H1 (cell line): ENCODE results near the gene TNFSF15. TPM values are rescaled to one million over a fixed set of nuclear protein-coding genes. Genes with fewer than 3 reads are reported as not detected.

Source experiments
- CTCF ChIA-PET: fragments of 300-600 bp; sonication (Branson Sonifier 250); formaldehyde crosslinking; loops from one replicate; lab custom pipeline; 2021; ENCODE audit not compliant: partially characterized antibody; lab: Charles Lee
- POLR2A ChIA-PET: fragments of 300-600 bp; sonication (Branson Sonifier 250); formaldehyde crosslinking; loops from one replicate; lab custom pipeline; 2021; ENCODE audit warnings: inconsistent platforms; ENCODE audit not compliant: partially characterized antibody; lab: Charles Lee
- DNase-seq, 2 experiments: peaks; one replicate each; pipeline versions ENCODE4 v3.0.0 to v3.0.0-alpha.2; 2010 to 2022; ENCODE audit warnings: low spot score in 2 of 2, low read depth in 1 of 2, mixed read lengths in 1 of 2
- FAIRE-seq: peaks from 2 replicates; lab custom pipeline; 2011; peaks lifted over from hg19 to GRCh38; lab: Jason Lieb, UNC
- H2AFZ ChIP-seq: 2 replicates; pipeline ENCODE4 v1.8.1; 2012; ENCODE audit warnings: low read length, inconsistent platforms
- H2AK5ac ChIP-seq: 2 replicates; pipeline ENCODE4 v1.6.1; 2013; ENCODE audit warnings: low read depth, low read length
- H2BK120ac ChIP-seq: replicated peaks from 2 replicates; pipeline ENCODE3; 2013; ENCODE audit warnings: low read depth, low read length, inconsistent platforms
- H2BK12ac ChIP-seq: 2 replicates; pipeline ENCODE4 v1.6.1; 2013; ENCODE audit warnings: low read depth, low read length
- H2BK15ac ChIP-seq: 2 replicates; pipeline ENCODE4 v1.6.1; 2013; ENCODE audit warnings: low read length
- H2BK20ac ChIP-seq: 2 replicates; pipeline ENCODE4 v1.6.1; 2013; ENCODE audit warnings: low read length
- H2BK5ac ChIP-seq: 2 replicates; pipeline ENCODE4 v1.6.1; 2013; ENCODE audit warnings: low read depth, low read length
- H3K14ac ChIP-seq: 2 replicates; pipeline ENCODE4 v1.6.1; 2013; ENCODE audit warnings: inconsistent platforms; ENCODE audit not compliant: insufficient read length
- H3K18ac ChIP-seq: 2 replicates; pipeline ENCODE4 v1.6.1; 2013; ENCODE audit warnings: low read length; ENCODE audit errors: extremely low read depth
- H3K23ac ChIP-seq: 2 replicates; pipeline ENCODE4 v1.6.1; 2013; ENCODE audit warnings: inconsistent platforms; ENCODE audit not compliant: insufficient read length
- H3K23me2 ChIP-seq: 2 replicates; pipeline ENCODE4 v1.6.1; 2013; ENCODE audit warnings: low read depth, low read length
- H3K27ac ChIP-seq: 2 replicates; pipeline ENCODE4 v1.6.1; 2011; ENCODE audit warnings: low read depth, low read length, inconsistent platforms
- H3K27me3 ChIP-seq, 4 experiments: replicated peaks in 1 of 4; 1 replicate in 1 of 4; 2 replicates in 3 of 4; pipeline versions ENCODE4 v1.6.1 to v1.8.1; 2011 to 2013; ENCODE audit warnings: low read length in 3 of 4, mild to moderate bottlenecking in 3 of 4, inconsistent platforms in 2 of 4, mixed read lengths in 2 of 4, moderate library complexity in 1 of 4; ENCODE audit not compliant: control insufficient read depth in 3 of 4, insufficient read depth in 3 of 4; ENCODE audit errors: extremely low read depth in 1 of 4
- H3K36me3 ChIP-seq, 4 experiments: 2 replicates each; pipeline versions ENCODE4 v1.6.1 to v1.8.1; 2011 to 2013; ENCODE audit warnings: mild to moderate bottlenecking in 4 of 4, low read length in 3 of 4, moderate library complexity in 2 of 4, control low read depth in 1 of 4, inconsistent platforms in 1 of 4; ENCODE audit not compliant: insufficient read depth in 4 of 4, control insufficient read depth in 2 of 4
- H3K4ac ChIP-seq: replicated peaks from 2 replicates; pipeline ENCODE3; 2013; ENCODE audit warnings: low read length, low read depth, mixed read lengths, inconsistent platforms; ENCODE audit not compliant: insufficient read length
- H3K4me1 ChIP-seq, 4 experiments: replicated peaks in 1 of 4; 1 replicate in 1 of 4; 2 replicates in 3 of 4; pipeline versions ENCODE4 v1.6.1 to v1.8.1; 2011 to 2013; ENCODE audit warnings: low read length in 3 of 4, inconsistent platforms in 2 of 4, mixed read lengths in 1 of 4; ENCODE audit not compliant: insufficient read depth in 4 of 4, control insufficient read depth in 3 of 4
- H3K4me2 ChIP-seq, 2 experiments: 2 replicates each; pipeline versions ENCODE4 v1.6.1 to v1.8.1; 2011 to 2013; ENCODE audit warnings: low read depth in 2 of 2, low read length in 2 of 2, control low read depth in 1 of 2, inconsistent platforms in 1 of 2, mild to moderate bottlenecking in 1 of 2; ENCODE audit not compliant: insufficient read depth in 1 of 2
- H3K4me3 ChIP-seq, 4 experiments: fragments of 200-600, 300-600 bp in 1 of 4; sonication (generic), shearing (Covaris generic), sonication (Bioruptor Twin) in 1 of 4; 2 replicates each; pipeline versions ENCODE4 v1.5.1 to v1.8.1; 2011 to 2016; ENCODE audit warnings: low read length in 4 of 4, low read depth in 3 of 4, control low read depth in 2 of 4, inconsistent platforms in 2 of 4, mild to moderate bottlenecking in 2 of 4, mixed read lengths in 1 of 4, moderate library complexity in 1 of 4; ENCODE audit not compliant: insufficient read depth in 2 of 4; ENCODE audit errors: extremely low read depth in 1 of 4
- H3K56ac ChIP-seq: replicated peaks from 2 replicates; pipeline ENCODE3; 2013; ENCODE audit warnings: low read depth, mild to moderate bottlenecking, mixed read lengths, low read length, inconsistent platforms; ENCODE audit not compliant: insufficient read length
- H3K79me1 ChIP-seq: 2 replicates; pipeline ENCODE4 v1.6.1; 2013; ENCODE audit warnings: low read depth, low read length, control low read depth
- H3K79me2 ChIP-seq, 2 experiments: 2 replicates each; pipeline versions ENCODE4 v1.6.1 to v1.8.1; 2012 to 2013; ENCODE audit warnings: low read length in 2 of 2, mild to moderate bottlenecking in 2 of 2, inconsistent platforms in 1 of 2; ENCODE audit not compliant: insufficient read depth in 2 of 2, control insufficient read depth in 1 of 2
- H3K9ac ChIP-seq, 4 experiments: replicated peaks in 1 of 4; 1 replicate in 1 of 4; 2 replicates in 3 of 4; pipeline versions ENCODE4 v1.6.1 to v1.8.1; 2011 to 2013; ENCODE audit warnings: low read depth in 3 of 4, low read length in 3 of 4, control low read depth in 2 of 4, mild to moderate bottlenecking in 2 of 4, moderate library complexity in 2 of 4, inconsistent platforms in 1 of 4; ENCODE audit errors: extremely low read depth in 1 of 4
- H3K9me3 ChIP-seq, 2 experiments: 2 replicates each; pipeline versions ENCODE4 v1.6.1 to v1.8.1; 2012 to 2013; ENCODE audit warnings: mild to moderate bottlenecking in 2 of 2, moderate library complexity in 2 of 2, control low read depth in 1 of 2, inconsistent platforms in 1 of 2, low read depth in 1 of 2, low read length in 1 of 2, mixed read lengths in 1 of 2; ENCODE audit not compliant: insufficient read depth in 2 of 2
- H4K20me1 ChIP-seq, 2 experiments: replicated peaks in 1 of 2; 2 replicates each; pipeline versions ENCODE3 to v1.8.1; 2011 to 2013; ENCODE audit warnings: inconsistent platforms in 2 of 2, low read length in 2 of 2, mild to moderate bottlenecking in 1 of 2; ENCODE audit not compliant: insufficient read depth in 2 of 2, control insufficient read depth in 1 of 2
- H4K5ac ChIP-seq: 2 replicates; pipeline ENCODE4 v1.6.1; 2013; ENCODE audit warnings: low read length, low read depth, mixed read lengths, inconsistent platforms; ENCODE audit not compliant: insufficient read length
- H4K8ac ChIP-seq: 2 replicates; pipeline ENCODE4 v1.8.0; 2013; ENCODE audit warnings: mild to moderate bottlenecking, moderate library complexity, low read length, inconsistent platforms; ENCODE audit not compliant: insufficient read depth; ENCODE audit errors: extremely low read depth
- H4K91ac ChIP-seq: replicated peaks from 2 replicates; pipeline ENCODE3; 2013; ENCODE audit warnings: low read length, mixed read lengths, inconsistent platforms; ENCODE audit not compliant: insufficient read length
- BACH1 ChIP-seq: IDR thresholded peaks from 2 replicates; pipeline ENCODE4 v1.6.1; 2012; ENCODE audit warnings: low read length, improper control_type of control experiment
- CBX8 ChIP-seq: fragments of 300-800, 300-1000 bp; sonication (generic); IDR thresholded peaks from 2 replicates; pipeline ENCODE4 v1.7.1; 2016; ENCODE audit warnings: low read depth, low read length, borderline replicate concordance
- CTBP2 ChIP-seq: IDR thresholded peaks from 2 replicates; pipeline ENCODE4 v1.7.0; 2011; ENCODE audit warnings: borderline replicate concordance, mild to moderate bottlenecking, moderate library complexity, mixed read lengths, low read length; ENCODE audit not compliant: insufficient read depth, insufficient read length
- EGR1 ChIP-seq: IDR thresholded peaks from 2 replicates; pipeline ENCODE4 v1.6.1; 2011; ENCODE audit warnings: low read depth, low read length, borderline replicate concordance
- KDM4A ChIP-seq: IDR thresholded peaks from one replicate; pipeline ENCODE4 v1.7.1; 2012; ENCODE audit warnings: low read depth, mild to moderate bottlenecking, moderate library complexity, low read length, inconsistent platforms; ENCODE audit not compliant: severe bottlenecking
- MAFK ChIP-seq: IDR thresholded peaks from 2 replicates; pipeline ENCODE4 v1.6.1; 2012; ENCODE audit warnings: low read depth, mild to moderate bottlenecking, improper control_type of control experiment, low read length
- NANOG ChIP-seq: IDR thresholded peaks from 2 replicates; pipeline ENCODE4 v1.6.1; 2011; ENCODE audit warnings: low read length, low read depth, mild to moderate bottlenecking, inconsistent platforms; ENCODE audit not compliant: insufficient read depth, poor library complexity, severe bottlenecking
- NRF1 ChIP-seq: IDR thresholded peaks from 2 replicates; pipeline ENCODE4 v1.6.1; 2011; ENCODE audit warnings: mild to moderate bottlenecking, low read depth, low read length, improper control_type of control experiment
- POLR2AphosphoS5 ChIP-seq: IDR thresholded peaks from 2 replicates; pipeline ENCODE4 v1.6.1; 2011; ENCODE audit warnings: low read depth, low read length
- RAD21 ChIP-seq, 2 experiments: IDR thresholded peaks in 1 of 2; conservative IDR thresholded peaks in 1 of 2; 2 replicates each; pipeline ENCODE4 v1.6.1; 2011; ENCODE audit warnings: low read depth in 2 of 2, low read length in 2 of 2, improper control_type of control experiment in 1 of 2, inconsistent platforms in 1 of 2, mild to moderate bottlenecking in 1 of 2, moderate library complexity in 1 of 2
- SIRT6 ChIP-seq: IDR thresholded peaks from one replicate; pipeline ENCODE4 v1.7.1; 2012; ENCODE audit warnings: low read length, inconsistent platforms
- SP2 ChIP-seq: IDR thresholded peaks from 2 replicates; pipeline ENCODE4 v1.6.1; 2012; ENCODE audit warnings: mild to moderate bottlenecking, low read length, inconsistent platforms
- TAF1 ChIP-seq: IDR thresholded peaks from 2 replicates; pipeline ENCODE4 v1.6.1; 2011; ENCODE audit warnings: mild to moderate bottlenecking, low read depth, low read length
- WGBS, 2 experiments: shearing (Covaris generic) in 1 of 2; methylation state at CpG; one replicate each; pipeline versions ENCODE4 v1.1.6 to v1.1.7; 2013 to 2015; ENCODE audit warnings: low lambda C conversion rate in 2 of 2, mixed read lengths in 2 of 2, inconsistent platforms in 1 of 2, low coverage in 1 of 2, missing lambda C conversion rate in 1 of 2; ENCODE audit not compliant: insufficient replicate concordance in 2 of 2, insufficient coverage in 1 of 2, insufficient read length in 1 of 2; ENCODE audit errors: extremely low coverage in 1 of 2, missing lambda C conversion rate in 1 of 2; 5-methylcytosine and 5-hydroxymethylcytosine counted together
- polyA plus RNA-seq, 7 experiments: library from polyadenylated mRNA; depleted of rRNA in 3 of 7; stranded (reverse) in 5 of 7; unstranded in 2 of 7; fragments of >200 nt in 5 of 7; fragments of 200-250 nt in 2 of 7; gene quantifications; 1 replicate in 5 of 7; 2 replicates in 1 of 7; 4 replicates in 1 of 7; pipeline versions ENCODE4 v1.2.1 to v1.2.3, GENCODE V29; 2011 to 2013; ENCODE audit warnings: missing spikeins in 2 of 7, mixed read lengths in 2 of 7
- total RNA-seq: library from RNA; stranded (reverse); fragmentation: NEBNext Ultra II Directional; extraction: Animal tissue kit (Norgen Biotek cat#: 25700); gene quantifications from 2 replicates; pipeline ENCODE4 v1.2.1, GENCODE V29; 2021

The TNFSF15 gene
- total and polyA plus RNA-seq, 2 of the 8 experiments (the other 6 are each of a cell fraction or from before 2014, with no cell fraction given): 0.09 to 0.17 TPM

DNA sequence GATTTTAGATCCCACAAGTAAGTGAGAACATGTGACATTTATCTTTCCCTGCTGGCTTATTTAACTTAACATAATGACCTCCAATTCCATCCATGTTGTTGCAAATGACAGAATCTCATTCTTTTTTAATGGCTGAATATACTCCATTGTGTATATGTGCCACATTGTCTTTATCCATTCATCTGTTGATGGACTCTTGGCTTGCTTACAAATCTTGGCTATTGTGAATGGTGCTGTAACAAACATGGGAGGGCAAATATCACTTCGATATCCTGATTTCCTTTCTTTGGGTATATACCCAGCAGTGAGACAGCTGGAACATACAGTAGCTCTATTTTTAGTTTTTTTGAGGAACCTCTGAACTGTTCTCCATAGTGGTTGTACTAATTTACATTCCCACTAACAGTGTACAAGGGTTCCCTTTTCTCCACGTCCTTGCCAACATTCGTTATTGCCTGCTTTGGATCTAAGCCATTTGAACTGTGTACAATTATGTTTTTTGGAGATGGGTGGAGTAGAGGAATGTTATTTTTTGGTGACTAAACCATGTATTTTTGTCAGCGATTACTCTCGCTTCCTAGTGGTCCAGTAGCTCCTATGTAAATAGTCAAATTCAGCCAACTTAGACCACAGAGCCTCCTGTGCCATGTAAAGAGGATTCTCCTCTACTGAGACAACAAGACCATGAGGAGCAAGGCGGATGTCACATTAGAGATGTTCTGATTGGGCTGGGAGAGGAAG, 60.6 kb downstream of the TNFSF15 start:
- H3K18ac ChIP-seq: no peak overlapping the region
- H3K56ac ChIP-seq: no peak overlapping the region
- H2BK5ac ChIP-seq: no peak overlapping the region
- no peak overlapping the region for H3K4ac ChIP-seq
- FAIRE-seq: no peak
- no peak overlapping the region for H4K5ac ChIP-seq
- DNase-seq: no peak
- POLR2A ChIA-PET: no interaction called here
- no peak overlapping the region for H2BK12ac ChIP-seq
- no peaks in the 10 kb centered on the region for H3K4me1 ChIP-seq
- H3K79me1 ChIP-seq: no peaks in the 10 kb centered on the region
- H3K23me2 ChIP-seq: no peaks in the 10 kb centered on the region
- CTCF ChIA-PET: interaction anchor here (2.1 to 14.7 kb wide), 2 partner anchors 162 to 168 kb away, joined by 13 to 269 read pairs; no protein-coding TSS in a partner anchor
- no peak overlapping the region for H2BK20ac ChIP-seq
- H2AFZ ChIP-seq: no peak overlapping the region
- no peak overlapping the region for H4K91ac ChIP-seq
- WGBS, 2 experiments: 87% methylated on average over 6 of the region's 6 CpGs; no CpG with 5 or more reads in 1 of the 2 experiments
- no peak overlapping the region for H2BK15ac ChIP-seq
- H3K79me2 ChIP-seq: no peaks in the 10 kb centered on the region
- H4K8ac ChIP-seq: no peak overlapping the region
- H2BK120ac ChIP-seq: no peak overlapping the region
- H3K9me3 ChIP-seq: no peaks in the 10 kb centered on the region
- no peak overlapping the region for H3K9ac ChIP-seq
- no peaks in the 10 kb centered on the region for H3K36me3 ChIP-seq
- no peak overlapping the region for H3K23ac ChIP-seq
- H3K27me3 ChIP-seq: no peaks in the 10 kb centered on the region
- H2AK5ac ChIP-seq: 0 out of 2 replicates have a peak overlapping the region, but pooled peaks have one; percentile 42
- no peak overlapping the region for H3K14ac ChIP-seq
- H3K4me2 ChIP-seq: no peak overlapping the region
- H3K27ac ChIP-seq: no peak overlapping the region
- no peak overlapping the region for H3K4me3 ChIP-seq
- no peaks in the 10 kb centered on the region for H4K20me1 ChIP-seq
- TF ChIP-seq SIRT6: no peak
- TF ChIP-seq POLR2AphosphoS5: no peak
- no peak for TF ChIP-seq CTBP2
- no peak for TF ChIP-seq KDM4A
- TF ChIP-seq RAD21 (IDR thresholded peaks at IDR 0.05 in 1 of 2, conservative IDR thresholded peaks at IDR 0.05 in 1 of 2; ENCODE audit: low read depth in 2 of 2, low read length in 2 of 2): no peak
- no peak for TF ChIP-seq EGR1
- no peak for TF ChIP-seq NRF1
- TF ChIP-seq CBX8: no peak
- TF ChIP-seq MAFK: no peak
- TF ChIP-seq NANOG: no peak
- TF ChIP-seq BACH1: no peak
- TF ChIP-seq TAF1: no peak
- no peak for TF ChIP-seq SP2
